ENCODE data around the gene CFAP100. TPM values are rescaled to one million over a fixed set of nuclear protein-coding genes. Genes with fewer than 3 reads are reported as not detected.

The CFAP100 gene
- total and polyA plus RNA-seq, 12 donors: 0.17 TPM; not detected in 11

DNA sequence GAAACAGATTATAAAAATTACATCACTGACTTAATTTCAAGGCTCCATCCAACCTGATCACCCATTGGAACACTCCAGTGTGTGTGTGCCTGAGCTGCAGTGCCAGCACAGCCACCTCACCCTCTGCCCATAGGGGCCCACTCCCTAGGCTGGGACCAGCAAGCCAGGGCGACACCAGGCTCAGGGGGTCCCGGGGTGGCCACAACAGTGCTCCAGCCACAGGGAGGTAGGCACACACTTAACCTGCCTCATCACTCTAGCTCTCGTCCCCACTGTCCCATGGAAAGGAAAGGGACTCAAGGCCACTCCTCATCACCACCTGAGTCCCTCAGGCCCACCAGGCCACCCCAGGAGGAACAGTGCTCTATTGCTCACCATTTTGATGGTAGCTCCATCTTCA, 56.0 kb downstream of the CFAP100 start:
- intact Hi-C loops (cut with DNase I): no loop called here
- WGBS, 4 donors: 88 to 95% (median 91%) methylated on average over 2 to 3 of the region's 3 CpGs
- Histone ChIP-seq H3K4me1 (replicated peaks in 1 of 2) (peaks cover 10 to 14% of the 10 kb centered on the region in 2 donors), H3K9me3 (replicated peaks in 1 of 3) (no peaks in the 10 kb centered on the region), H3K27ac (peak overlapping the region in 3 of 5 donors; percentile 4 to 85 (median 38)), H3K4me3 (no peak overlapping the region), H3K36me3 (replicated peaks in 1 of 2) (peaks cover 0 to 18% of the 10 kb centered on the region in 2 donors), H3K27me3 (no peaks in the 10 kb centered on the region)
- peak in 1 of 7 donors; percentile 47 for DNase-seq
- TF ChIP-seq, protein P1, sequence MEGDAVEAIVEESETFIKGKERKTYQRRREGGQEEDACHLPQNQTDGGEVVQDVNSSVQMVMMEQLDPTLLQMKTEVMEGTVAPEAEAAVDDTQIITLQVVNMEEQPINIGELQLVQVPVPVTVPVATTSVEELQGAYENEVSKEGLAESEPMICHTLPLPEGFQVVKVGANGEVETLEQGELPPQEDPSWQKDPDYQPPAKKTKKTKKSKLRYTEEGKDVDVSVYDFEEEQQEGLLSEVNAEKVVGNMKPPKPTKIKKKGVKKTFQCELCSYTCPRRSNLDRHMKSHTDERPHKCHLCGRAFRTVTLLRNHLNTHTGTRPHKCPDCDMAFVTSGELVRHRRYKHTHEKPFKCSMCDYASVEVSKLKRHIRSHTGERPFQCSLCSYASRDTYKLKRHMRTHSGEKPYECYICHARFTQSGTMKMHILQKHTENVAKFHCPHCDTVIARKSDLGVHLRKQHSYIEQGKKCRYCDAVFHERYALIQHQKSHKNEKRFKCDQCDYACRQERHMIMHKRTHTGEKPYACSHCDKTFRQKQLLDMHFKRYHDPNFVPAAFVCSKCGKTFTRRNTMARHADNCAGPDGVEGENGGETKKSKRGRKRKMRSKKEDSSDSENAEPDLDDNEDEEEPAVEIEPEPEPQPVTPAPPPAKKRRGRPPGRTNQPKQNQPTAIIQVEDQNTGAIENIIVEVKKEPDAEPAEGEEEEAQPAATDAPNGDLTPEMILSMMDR (IDR thresholded peaks at IDR 0.05): no peak
- no peak for TF ChIP-seq POLR2A (IDR thresholded peaks at IDR 0.05)

DNA sequence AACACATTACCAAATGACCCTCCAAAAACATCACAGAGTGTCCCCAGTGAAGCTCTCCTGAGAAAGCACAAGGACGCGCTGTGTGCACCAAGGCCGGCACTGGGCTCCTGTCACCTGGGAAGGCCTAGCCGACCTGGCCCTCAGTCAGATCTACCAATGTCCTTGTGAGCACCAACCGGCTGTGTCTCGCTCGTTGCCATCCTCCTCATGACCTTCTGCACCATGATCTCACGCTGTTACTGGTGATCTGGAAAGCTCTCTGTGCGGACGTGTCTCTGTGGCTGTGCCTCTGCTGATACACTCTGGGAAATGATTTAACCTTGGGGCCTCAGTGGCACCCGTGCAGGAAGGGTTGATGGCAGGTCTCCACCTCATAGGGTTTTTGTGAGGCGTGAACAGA, 56.8 kb downstream of the CFAP100 start:
- H3K36me3 ChIP-seq (replicated peaks in 1 of 2): peaks cover 0 to 23% of the 10 kb centered on the region in 2 donors
- no peaks in the 10 kb centered on the region for H3K9me3 ChIP-seq (replicated peaks in 1 of 3)
- H3K4me3 ChIP-seq: no peak overlapping the region
- no peaks in the 10 kb centered on the region for H3K27me3 ChIP-seq
- WGBS, 4 donors: 42 to 65% (median 57%) methylated on average over 11 to 12 of the region's 12 CpGs
- peaks cover 10 to 14% of the 10 kb centered on the region in 2 donors for H3K4me1 ChIP-seq (replicated peaks in 1 of 2)
- intact Hi-C loops (cut with DNase I): no loop called here
- peak; percentile 69 to 89 (median 81) for DNase-seq
- TF ChIP-seq POLR2A (IDR thresholded peaks at IDR 0.05): peak in 1 of 2 donors; percentile 18
- TF ChIP-seq, protein P1 (IDR thresholded peaks at IDR 0.05): no peak
- H3K27ac ChIP-seq: peak overlapping the region; percentile 4 to 85 (median 38)

DNA sequence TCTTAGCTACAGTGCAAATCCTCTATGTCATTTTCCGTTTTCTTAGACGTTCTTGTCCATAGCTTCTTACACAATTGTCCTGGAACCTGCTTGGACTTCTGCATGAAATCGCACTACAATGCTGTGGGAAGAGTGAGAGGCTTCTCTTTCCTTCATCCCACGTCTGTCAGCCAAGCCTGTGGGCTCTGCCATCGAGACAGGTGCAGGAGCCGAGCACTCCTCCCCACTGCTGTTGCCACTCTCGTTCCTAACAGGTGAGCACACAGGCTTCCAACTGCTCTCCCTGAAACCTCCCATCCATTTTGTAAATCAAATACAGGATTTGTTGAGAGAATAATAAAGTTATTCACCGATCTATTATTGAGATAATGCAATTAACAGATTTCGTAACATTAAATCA, 57.5 kb downstream of the CFAP100 start:
- TF ChIP-seq, protein P1 (IDR thresholded peaks at IDR 0.05): no peak
- no peak for TF ChIP-seq POLR2A (IDR thresholded peaks at IDR 0.05)
- WGBS, 4 donors: 84 to 87% (median 87%) methylated on average over 9 of the region's 9 CpGs
- intact Hi-C loops (cut with DNase I): no loop called here
- H3K4me1 ChIP-seq (replicated peaks in 1 of 2): peaks cover 10 to 14% of the 10 kb centered on the region in 2 donors
- DNase-seq: peak in 2 of 7 donors; percentile 12 to 24
- H3K27me3 ChIP-seq: no peaks in the 10 kb centered on the region
- H3K27ac ChIP-seq: peak overlapping the region in 3 of 5 donors; percentile 38 to 85 (median 39)
- H3K4me3 ChIP-seq: no peak overlapping the region
- no peaks in the 10 kb centered on the region for H3K9me3 ChIP-seq (replicated peaks in 1 of 3)
- peaks cover 0 to 30% of the 10 kb centered on the region in 2 donors for H3K36me3 ChIP-seq (replicated peaks in 1 of 2)

DNA sequence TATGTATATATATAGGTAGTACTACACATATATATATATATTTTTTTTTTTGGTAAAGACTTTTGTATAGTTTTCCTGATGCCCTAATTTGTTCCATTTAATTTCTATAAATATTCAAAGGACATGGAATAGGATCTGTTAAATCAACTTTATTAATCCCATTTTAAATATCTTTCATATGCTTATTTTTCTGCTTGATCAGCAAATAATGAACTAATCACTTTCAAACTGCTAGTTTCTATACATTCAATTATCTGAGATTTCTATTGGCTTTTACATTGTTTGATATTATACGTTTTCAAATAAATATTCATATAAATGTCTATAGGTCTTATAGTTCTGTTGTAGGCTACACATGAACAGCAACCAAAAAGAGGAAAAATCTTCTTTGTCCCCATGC, 59.3 kb downstream of the CFAP100 start:
- no peak for TF ChIP-seq POLR2A (IDR thresholded peaks at IDR 0.05)
- TF ChIP-seq, protein P1 (IDR thresholded peaks at IDR 0.05): no peak
- H3K27ac ChIP-seq: no peak overlapping the region
- H3K9me3 ChIP-seq (replicated peaks in 1 of 3): no peaks in the 10 kb centered on the region
- 80 to 95% (median 85%) methylated on average over 1 of the region's 1 CpG for whole genome bisulfite sequencing, 4 donors
- no peak overlapping the region for H3K4me3 ChIP-seq
- H3K36me3 ChIP-seq (replicated peaks in 1 of 2): peaks cover 0 to 39% of the 10 kb centered on the region in 2 donors
- H3K4me1 ChIP-seq (replicated peaks in 1 of 2): peaks cover 10 to 14% of the 10 kb centered on the region in 2 donors
- no peaks in the 10 kb centered on the region for H3K27me3 ChIP-seq
- intact Hi-C loops (cut with DNase I): no loop called here
- DNase-seq: no peak

Measured in adrenal gland (tissue), 12 donors.